Neural cell (in vitro differentiated cells): Measurements from ENCODE around the gene TRIM72. TPM values are rescaled to one million over a fixed set of nuclear protein-coding genes. Genes with fewer than 3 reads are reported as not detected.

ENCODE experiments used
- H2AFZ ChIP-seq: fragments of 200-600, 300-800 bp; sonication (generic), shearing (Covaris generic); 2 replicates; pipeline ENCODE4 v1.6.0; 2014; ENCODE audit warnings: low read depth, mild to moderate bottlenecking, antibody characterized with exemption, low read length, moderate library complexity
- H3F3A ChIP-seq: fragments of 200-600 bp; shearing (Covaris generic); 2 replicates; pipeline ENCODE4 v1.6.1; 2016; ENCODE audit warnings: mild to moderate bottlenecking, moderate library complexity, mixed read lengths, antibody characterized with exemption, low read length; ENCODE audit not compliant: insufficient read depth, poor library complexity, severe bottlenecking
- H3K27ac ChIP-seq: fragments of 200-600, 300-800 bp; sonication (generic), shearing (Covaris generic); 2 replicates; pipeline ENCODE4 v1.5.1; 2014; ENCODE audit warnings: mild to moderate bottlenecking, low read length, moderate library complexity
- H3K27me3 ChIP-seq: fragments of 300-800, 200-600 bp; sonication (generic), shearing (Covaris generic); 2 replicates; pipeline ENCODE4 v1.6.0; 2014; ENCODE audit warnings: mild to moderate bottlenecking, low read depth, low read length, moderate library complexity; ENCODE audit not compliant: insufficient read depth
- H3K36me3 ChIP-seq: fragments of 300-800, 200-600 bp; sonication (generic), shearing (Covaris generic); 2 replicates; pipeline ENCODE4 v1.5.1; 2014; ENCODE audit warnings: mild to moderate bottlenecking, antibody characterized with exemption, low read length, moderate library complexity; ENCODE audit not compliant: insufficient read depth
- H3K4me2 ChIP-seq: fragments of 300-800, 200-600 bp; sonication (generic), shearing (Covaris generic); 2 replicates; pipeline ENCODE4 v1.6.0; 2014; ENCODE audit warnings: mild to moderate bottlenecking, low read length
- H3K4me3 ChIP-seq: fragments of 300-800, 200-600 bp; sonication (generic), shearing (Covaris generic); 2 replicates; pipeline ENCODE4 v1.5.1; 2014; ENCODE audit warnings: mild to moderate bottlenecking, low read length, moderate library complexity
- H3K79me2 ChIP-seq: fragments of 200-600 bp; shearing (Covaris generic); replicated peaks from 2 replicates; pipeline ENCODE4 v1.6.0; 2014; ENCODE audit warnings: mild to moderate bottlenecking, low read length, moderate library complexity; ENCODE audit not compliant: insufficient read depth
- H3K9ac ChIP-seq: fragments of 300-800, 200-600 bp; sonication (generic), shearing (Covaris generic); 2 replicates; pipeline ENCODE4 v1.6.1; 2016; ENCODE audit warnings: mild to moderate bottlenecking, low read length, mixed read lengths
- H3K9me2 ChIP-seq: fragments of 200-600 bp; shearing (Covaris generic); 2 replicates; pipeline ENCODE4 v1.6.1; 2016; ENCODE audit warnings: mild to moderate bottlenecking, low read length, mixed read lengths; ENCODE audit not compliant: insufficient read depth
- H3K9me3 ChIP-seq: fragments of 200-600, 300-800 bp; sonication (generic), shearing (Covaris generic); 2 replicates; pipeline ENCODE4 v1.6.1; 2016; ENCODE audit warnings: mild to moderate bottlenecking, mixed run types, low read length, moderate library complexity, mixed read lengths
- H4K20me1 ChIP-seq: fragments of 200-600 bp; shearing (Covaris generic); 2 replicates; pipeline ENCODE4 v1.6.1; 2016; ENCODE audit warnings: mild to moderate bottlenecking, mixed run types; ENCODE audit not compliant: insufficient read depth
- EP300 ChIP-seq: fragments of 450-650 bp; conservative IDR thresholded peaks from 2 replicates; pipeline ENCODE4 v1.6.1; 2014; ENCODE audit warnings: antibody characterized with exemption, mild to moderate bottlenecking, moderate library complexity; ENCODE audit not compliant: poor library complexity, severe bottlenecking
- EZH2 ChIP-seq: fragments of 200-600, 300-800 bp; shearing (Covaris generic), sonication (generic); IDR thresholded peaks from 2 replicates; pipeline ENCODE4 v1.6.1; 2014; ENCODE audit warnings: antibody characterized with exemption, low read length, borderline replicate concordance, mild to moderate bottlenecking; ENCODE audit not compliant: insufficient read depth, poor library complexity, severe bottlenecking
- MXI1 ChIP-seq: fragments of 450-650 bp; conservative IDR thresholded peaks from 2 replicates; pipeline ENCODE4 v1.6.1; 2014; ENCODE audit warnings: antibody characterized with exemption, mild to moderate bottlenecking; ENCODE audit not compliant: poor library complexity, severe bottlenecking
- POLR2AphosphoS5 ChIP-seq: IDR thresholded peaks from 2 replicates; pipeline ENCODE4 v1.6.1; 2012
- RAD21 ChIP-seq: fragments of 450-650 bp; conservative IDR thresholded peaks from 2 replicates; pipeline ENCODE4 v1.6.1; 2014; ENCODE audit warnings: antibody characterized with exemption, mild to moderate bottlenecking, moderate library complexity
- SMC3 ChIP-seq: fragments of 450-650 bp; conservative IDR thresholded peaks from 2 replicates; pipeline ENCODE4 v1.6.1; 2014; ENCODE audit warnings: antibody characterized with exemption, mild to moderate bottlenecking, moderate library complexity; ENCODE audit not compliant: poor library complexity
- TAF1 ChIP-seq: IDR thresholded peaks from 2 replicates; pipeline ENCODE4 v1.6.1; 2012; ENCODE audit warnings: low read depth
- polyA plus RNA-seq: library from polyadenylated mRNA; depleted of rRNA; stranded (reverse); fragments of >200 nt; gene quantifications from 2 replicates; pipeline ENCODE4 v1.2.3, GENCODE V29; 2014
- TF ChIP-seq, protein P1 (sequence below): IDR thresholded peaks from 2 replicates; pipeline ENCODE4 v1.6.1; 2012; ENCODE audit warnings: borderline replicate concordance
- TF ChIP-seq, protein P2 (sequence below): fragments of 450-650 bp; IDR thresholded peaks from 2 replicates; pipeline ENCODE4 v1.5.1; 2014; ENCODE audit warnings: antibody characterized with exemption, mild to moderate bottlenecking, moderate library complexity; ENCODE audit not compliant: poor library complexity, severe bottlenecking

Gene TRIM72
- polyA plus RNA-seq, 1 donor from 2014 or later, result 0.05 TPM

DNA sequence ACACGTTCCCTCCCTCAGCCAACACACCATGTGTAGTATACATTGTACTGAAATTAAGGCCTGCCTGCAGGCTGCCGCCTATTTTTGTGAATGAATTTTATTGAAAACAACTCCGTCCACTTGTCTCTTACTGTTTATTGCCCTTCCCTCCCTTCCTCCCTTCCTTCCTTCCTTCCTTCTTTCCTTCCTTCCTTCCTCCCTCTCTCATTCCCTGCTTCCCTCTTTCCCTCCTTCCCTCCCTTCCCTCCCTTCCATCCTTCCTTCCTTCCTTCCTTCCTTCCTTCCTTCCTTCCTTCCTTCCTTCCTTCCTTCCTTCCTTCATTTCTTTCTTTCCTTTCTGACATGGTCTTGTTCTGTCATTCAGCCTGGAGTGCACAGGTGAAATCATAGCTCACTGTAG is 48.2 kb downstream of the TRIM72 start:
- H3K27me3 ChIP-seq, result no peaks in the 10 kb centered on the region
- no peaks in the 10 kb centered on the region for H3K79me2 ChIP-seq
- H2AFZ ChIP-seq, result no peak overlapping the region
- H3K9me2 ChIP-seq, result no peaks in the 10 kb centered on the region
- no peaks in the 10 kb centered on the region for H3F3A ChIP-seq
- H3K9me3 ChIP-seq, result no peaks in the 10 kb centered on the region
- H3K4me2 ChIP-seq, result no peak overlapping the region
- H3K27ac ChIP-seq, result no peak overlapping the region
- no peak for TF ChIP-seq RAD21
- H3K4me3 ChIP-seq, result no peak overlapping the region
- no peaks in the 10 kb centered on the region for H4K20me1 ChIP-seq
- no peak overlapping the region for H3K9ac ChIP-seq
- no peaks in the 10 kb centered on the region for H3K36me3 ChIP-seq

DNA sequence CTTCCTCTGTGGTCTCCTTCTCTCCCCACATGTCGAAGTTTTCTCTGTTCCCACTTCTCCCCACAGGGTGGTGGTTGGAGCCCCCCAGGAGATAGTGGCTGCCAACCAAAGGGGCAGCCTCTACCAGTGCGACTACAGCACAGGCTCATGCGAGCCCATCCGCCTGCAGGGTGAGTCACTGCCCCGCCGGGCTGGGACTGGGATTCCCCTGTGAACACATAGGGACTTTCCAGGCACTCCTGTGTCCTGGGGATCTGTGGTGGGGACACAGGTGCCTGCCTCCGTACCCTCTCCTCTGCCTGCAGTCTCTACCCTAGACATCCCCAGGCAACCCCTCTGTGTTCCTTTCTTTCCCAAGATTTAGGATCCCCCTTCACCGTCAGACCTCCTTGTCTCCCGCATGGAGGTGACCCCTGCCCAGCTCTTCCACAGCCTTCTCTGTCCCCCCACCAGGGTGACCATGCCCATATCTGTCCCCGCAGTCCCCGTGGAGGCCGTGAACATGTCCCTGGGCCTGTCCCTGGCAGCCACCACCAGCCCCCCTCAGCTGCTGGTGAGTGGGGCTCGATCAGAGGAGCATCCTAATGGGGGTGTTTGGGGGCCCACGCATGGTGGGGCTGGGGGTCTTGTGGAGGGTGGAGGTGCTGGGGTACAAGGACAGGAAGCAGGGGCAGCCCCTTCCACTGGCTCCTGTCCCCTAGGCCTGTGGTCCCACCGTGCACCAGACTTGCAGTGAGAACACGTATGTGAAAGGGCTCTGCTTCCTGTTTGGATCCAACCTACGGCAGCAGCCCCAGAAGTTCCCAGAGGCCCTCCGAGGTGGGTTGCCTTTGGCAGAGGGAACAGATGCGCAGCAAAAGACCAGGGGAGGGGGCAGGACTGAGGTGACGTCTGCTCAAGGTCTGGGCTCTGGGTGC is 51.7 kb downstream of the TRIM72 start:
- H3K9me3 ChIP-seq, result no peaks in the 10 kb centered on the region
- H2AFZ ChIP-seq, result no peak overlapping the region
- H3K36me3 ChIP-seq, result no peaks in the 10 kb centered on the region
- no peak overlapping the region for H3K27ac ChIP-seq
- no peak overlapping the region for H3K4me3 ChIP-seq
- H3K79me2 ChIP-seq, result no peaks in the 10 kb centered on the region
- no peaks in the 10 kb centered on the region for H3K27me3 ChIP-seq
- TF ChIP-seq, protein P1, sequence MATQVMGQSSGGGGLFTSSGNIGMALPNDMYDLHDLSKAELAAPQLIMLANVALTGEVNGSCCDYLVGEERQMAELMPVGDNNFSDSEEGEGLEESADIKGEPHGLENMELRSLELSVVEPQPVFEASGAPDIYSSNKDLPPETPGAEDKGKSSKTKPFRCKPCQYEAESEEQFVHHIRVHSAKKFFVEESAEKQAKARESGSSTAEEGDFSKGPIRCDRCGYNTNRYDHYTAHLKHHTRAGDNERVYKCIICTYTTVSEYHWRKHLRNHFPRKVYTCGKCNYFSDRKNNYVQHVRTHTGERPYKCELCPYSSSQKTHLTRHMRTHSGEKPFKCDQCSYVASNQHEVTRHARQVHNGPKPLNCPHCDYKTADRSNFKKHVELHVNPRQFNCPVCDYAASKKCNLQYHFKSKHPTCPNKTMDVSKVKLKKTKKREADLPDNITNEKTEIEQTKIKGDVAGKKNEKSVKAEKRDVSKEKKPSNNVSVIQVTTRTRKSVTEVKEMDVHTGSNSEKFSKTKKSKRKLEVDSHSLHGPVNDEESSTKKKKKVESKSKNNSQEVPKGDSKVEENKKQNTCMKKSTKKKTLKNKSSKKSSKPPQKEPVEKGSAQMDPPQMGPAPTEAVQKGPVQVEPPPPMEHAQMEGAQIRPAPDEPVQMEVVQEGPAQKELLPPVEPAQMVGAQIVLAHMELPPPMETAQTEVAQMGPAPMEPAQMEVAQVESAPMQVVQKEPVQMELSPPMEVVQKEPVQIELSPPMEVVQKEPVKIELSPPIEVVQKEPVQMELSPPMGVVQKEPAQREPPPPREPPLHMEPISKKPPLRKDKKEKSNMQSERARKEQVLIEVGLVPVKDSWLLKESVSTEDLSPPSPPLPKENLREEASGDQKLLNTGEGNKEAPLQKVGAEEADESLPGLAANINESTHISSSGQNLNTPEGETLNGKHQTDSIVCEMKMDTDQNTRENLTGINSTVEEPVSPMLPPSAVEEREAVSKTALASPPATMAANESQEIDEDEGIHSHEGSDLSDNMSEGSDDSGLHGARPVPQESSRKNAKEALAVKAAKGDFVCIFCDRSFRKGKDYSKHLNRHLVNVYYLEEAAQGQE, result no peak
- TF ChIP-seq EP300 (no peak), TAF1 (no peak), RAD21 (no peak), MXI1 (no peak), POLR2AphosphoS5 (no peak), SMC3 (no peak), EZH2 (no peak)
- TF ChIP-seq, protein P2, sequence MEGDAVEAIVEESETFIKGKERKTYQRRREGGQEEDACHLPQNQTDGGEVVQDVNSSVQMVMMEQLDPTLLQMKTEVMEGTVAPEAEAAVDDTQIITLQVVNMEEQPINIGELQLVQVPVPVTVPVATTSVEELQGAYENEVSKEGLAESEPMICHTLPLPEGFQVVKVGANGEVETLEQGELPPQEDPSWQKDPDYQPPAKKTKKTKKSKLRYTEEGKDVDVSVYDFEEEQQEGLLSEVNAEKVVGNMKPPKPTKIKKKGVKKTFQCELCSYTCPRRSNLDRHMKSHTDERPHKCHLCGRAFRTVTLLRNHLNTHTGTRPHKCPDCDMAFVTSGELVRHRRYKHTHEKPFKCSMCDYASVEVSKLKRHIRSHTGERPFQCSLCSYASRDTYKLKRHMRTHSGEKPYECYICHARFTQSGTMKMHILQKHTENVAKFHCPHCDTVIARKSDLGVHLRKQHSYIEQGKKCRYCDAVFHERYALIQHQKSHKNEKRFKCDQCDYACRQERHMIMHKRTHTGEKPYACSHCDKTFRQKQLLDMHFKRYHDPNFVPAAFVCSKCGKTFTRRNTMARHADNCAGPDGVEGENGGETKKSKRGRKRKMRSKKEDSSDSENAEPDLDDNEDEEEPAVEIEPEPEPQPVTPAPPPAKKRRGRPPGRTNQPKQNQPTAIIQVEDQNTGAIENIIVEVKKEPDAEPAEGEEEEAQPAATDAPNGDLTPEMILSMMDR, result no peak
- no peak overlapping the region for H3K4me2 ChIP-seq
- no peaks in the 10 kb centered on the region for H4K20me1 ChIP-seq
- H3K9me2 ChIP-seq, result no peaks in the 10 kb centered on the region
- no peak overlapping the region for H3K9ac ChIP-seq
- H3F3A ChIP-seq, result no peaks in the 10 kb centered on the region
